Measurements from ENCODE around the gene ATRX.
"Not testable (repeated sequence)": the region's sequence is repeated elsewhere in the genome, so short reads cannot be mapped to it uniquely, and the experiment has no call there.

DNA sequence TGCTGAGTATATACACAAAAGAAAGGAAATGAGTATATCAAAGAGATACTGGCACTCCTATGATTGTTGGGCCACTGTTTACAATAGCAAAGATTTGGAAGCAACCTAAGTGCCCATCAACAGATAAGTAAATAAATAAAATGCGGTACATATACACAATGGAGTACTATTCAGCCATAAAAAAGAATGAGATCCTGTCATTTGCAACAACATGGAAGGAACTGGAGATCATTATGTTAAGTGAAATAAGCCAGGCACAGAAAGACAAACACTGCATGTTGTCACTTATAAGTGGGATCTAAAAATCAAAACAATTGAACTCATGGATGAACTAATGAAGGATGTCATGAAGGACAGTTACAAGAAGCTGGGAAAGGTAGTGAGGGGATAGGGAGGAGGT, 100.3 kb downstream of the ATRX start:
- not testable (repeated sequence) for TF ChIP-seq CTCF, POLR2A (IDR thresholded peaks at IDR 0.05)
